Astrocyte of the spinal cord (primary cell): Measurements from ENCODE around the gene UBN1.
"Not testable (repeated sequence)": the region's sequence is repeated elsewhere in the genome, so short reads cannot be mapped to it uniquely, and the experiment has no call there.

ENCODE experiments used
- DNase-seq: peaks from one replicate; pipeline ENCODE4 v3.0.0; 2011; ENCODE audit warnings: low read depth, low spot score
- H3K4me3 ChIP-seq: 2 replicates; pipeline ENCODE4 v1.5.1; 2011; ENCODE audit warnings: low read depth, mild to moderate bottlenecking, low read length, moderate library complexity
- in situ Hi-C: cut with HindIII; loops from 2 replicates; pipeline ENCODE4 v1.10.0; 2017; ENCODE audit warnings: low sequenced_read_pairs
- TF ChIP-seq, protein P1 (sequence below): IDR thresholded peaks from 2 replicates; pipeline ENCODE4 v1.5.1; 2012; ENCODE audit warnings: low read depth, mild to moderate bottlenecking, low read length, inconsistent platforms

Gene UBN1

DNA sequence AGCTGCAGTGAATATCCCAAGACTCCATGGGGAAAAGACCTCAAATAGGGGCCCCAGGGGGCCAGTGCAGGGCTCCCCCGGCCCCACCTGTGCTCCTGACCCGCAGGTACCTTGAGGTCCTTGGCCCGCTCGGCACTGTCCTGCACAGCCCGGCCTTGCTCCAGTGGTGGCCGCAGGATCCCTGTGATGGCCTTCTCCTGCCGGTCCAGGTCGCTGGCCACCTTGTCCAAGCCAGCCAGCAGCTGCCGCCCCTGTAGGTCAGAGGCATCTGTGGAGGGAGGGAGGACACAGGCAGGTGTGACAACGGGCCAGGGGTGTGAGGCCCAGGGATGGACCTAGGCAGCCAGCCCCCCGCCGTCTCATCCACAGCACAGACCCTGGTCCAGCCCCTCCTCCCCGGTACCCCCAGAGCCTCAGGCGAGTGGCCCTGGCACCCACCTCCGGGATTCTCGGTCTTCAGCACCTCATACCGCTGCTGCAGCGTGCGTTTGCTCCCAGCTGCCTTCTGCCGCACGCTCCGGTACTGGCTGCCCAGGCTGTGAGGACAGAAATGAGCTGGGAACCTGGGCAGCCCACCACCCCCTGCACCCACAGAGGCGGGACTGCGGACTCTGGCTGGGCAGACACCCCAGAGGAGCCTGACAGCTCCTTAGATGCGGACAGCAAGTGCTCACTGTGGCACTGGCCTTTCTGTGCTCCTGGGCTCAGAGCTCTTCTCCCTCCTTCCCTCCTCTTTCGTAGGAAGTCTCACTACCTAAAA lies 46.0 kb downstream of the UBN1 start:
- no peak overlapping the region for H3K4me3 ChIP-seq
- DNase-seq: no peak
- in situ Hi-C loops: no loop called here
- TF ChIP-seq, protein P1, sequence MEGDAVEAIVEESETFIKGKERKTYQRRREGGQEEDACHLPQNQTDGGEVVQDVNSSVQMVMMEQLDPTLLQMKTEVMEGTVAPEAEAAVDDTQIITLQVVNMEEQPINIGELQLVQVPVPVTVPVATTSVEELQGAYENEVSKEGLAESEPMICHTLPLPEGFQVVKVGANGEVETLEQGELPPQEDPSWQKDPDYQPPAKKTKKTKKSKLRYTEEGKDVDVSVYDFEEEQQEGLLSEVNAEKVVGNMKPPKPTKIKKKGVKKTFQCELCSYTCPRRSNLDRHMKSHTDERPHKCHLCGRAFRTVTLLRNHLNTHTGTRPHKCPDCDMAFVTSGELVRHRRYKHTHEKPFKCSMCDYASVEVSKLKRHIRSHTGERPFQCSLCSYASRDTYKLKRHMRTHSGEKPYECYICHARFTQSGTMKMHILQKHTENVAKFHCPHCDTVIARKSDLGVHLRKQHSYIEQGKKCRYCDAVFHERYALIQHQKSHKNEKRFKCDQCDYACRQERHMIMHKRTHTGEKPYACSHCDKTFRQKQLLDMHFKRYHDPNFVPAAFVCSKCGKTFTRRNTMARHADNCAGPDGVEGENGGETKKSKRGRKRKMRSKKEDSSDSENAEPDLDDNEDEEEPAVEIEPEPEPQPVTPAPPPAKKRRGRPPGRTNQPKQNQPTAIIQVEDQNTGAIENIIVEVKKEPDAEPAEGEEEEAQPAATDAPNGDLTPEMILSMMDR: no peak

DNA sequence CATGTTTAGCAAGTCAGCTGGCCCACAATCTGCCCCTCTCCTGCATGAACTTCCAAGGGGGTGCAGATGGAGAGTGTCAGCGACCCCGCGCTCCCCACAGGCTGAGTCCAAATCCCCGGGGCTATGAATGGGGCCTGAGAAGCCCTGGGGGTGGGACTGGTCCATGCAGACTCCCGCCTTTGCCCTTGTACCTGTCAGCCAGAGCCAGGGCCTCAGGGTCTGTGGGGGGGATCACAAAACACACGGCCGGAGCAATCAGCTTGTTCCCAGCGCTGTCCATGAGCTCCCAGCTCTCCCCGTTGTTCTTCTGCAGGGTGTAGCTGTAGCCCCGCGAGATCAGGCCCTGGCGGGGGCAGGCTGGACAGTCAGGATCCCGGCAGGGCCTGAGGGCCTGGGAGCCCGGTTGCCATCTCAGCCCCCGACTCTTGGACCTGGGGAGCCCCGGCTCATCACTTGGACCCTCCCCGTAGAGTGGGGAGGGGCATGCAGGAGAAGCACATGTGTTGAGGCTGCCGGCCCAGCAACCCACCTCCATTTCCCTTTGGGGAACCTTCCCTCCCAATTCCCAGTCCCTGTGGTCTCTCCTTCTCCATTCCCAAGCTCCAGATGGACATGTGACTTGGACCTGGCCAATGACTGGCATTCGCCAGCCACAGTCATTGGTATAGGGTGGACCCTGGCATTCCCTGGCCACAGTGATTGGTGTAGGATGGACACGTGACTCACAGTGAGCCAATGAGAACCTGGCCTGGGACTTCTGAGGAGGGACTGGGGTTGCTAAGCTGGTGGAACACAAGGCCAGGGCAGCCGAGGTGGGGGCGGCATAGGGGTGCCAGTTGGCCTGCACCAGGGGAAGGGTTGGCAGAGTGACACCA lies 47.2 kb downstream of the UBN1 start:
- H3K4me3 ChIP-seq: no peak overlapping the region
- TF ChIP-seq, protein P1: no peak
- in situ Hi-C loops: no loop called here
- no peak for DNase-seq

DNA sequence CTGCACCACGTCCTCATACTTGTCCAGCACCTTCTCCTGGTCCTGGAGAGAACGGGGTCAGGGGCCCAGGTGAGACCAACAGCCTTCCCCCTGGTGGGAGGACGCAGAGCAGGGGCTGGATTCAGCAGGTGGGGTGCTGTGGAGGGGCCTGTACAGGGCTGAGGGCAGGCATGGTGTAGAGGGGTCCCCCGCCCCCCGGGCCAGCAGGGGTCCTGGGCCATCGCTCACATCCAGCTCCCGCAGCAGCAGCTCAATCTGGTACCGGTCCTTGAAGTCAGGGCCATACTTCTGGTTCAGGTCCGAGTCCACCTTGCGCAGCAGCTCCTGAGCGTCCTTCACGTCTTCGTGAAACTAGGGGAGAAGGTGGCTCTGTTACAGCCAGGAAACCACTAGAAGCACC lies 48.1 kb downstream of the UBN1 start:
- in situ Hi-C loops: no loop called here
- H3K4me3 ChIP-seq: no peak overlapping the region
- TF ChIP-seq, protein P1: no peak
- DNase-seq: no peak

DNA sequence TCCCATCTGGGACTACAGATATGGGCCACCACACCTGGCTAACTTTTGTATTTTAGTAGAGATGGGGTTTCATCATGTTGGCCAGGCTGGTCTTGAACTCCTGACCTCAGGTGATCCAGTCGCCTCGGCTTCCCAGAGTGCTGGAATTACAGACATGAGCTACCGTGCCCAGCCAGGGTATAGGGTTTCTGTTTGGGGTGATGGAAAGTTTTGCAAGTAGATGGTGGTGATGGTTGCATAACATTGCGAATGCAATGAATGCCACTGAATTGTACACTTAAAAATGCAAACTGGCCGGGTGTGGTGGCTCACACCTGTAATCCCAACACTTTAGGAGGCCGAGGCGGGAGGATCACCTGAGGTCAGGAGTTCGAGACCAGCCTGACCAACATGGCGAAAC lies 49.5 kb downstream of the UBN1 start:
- in situ Hi-C loops, H3K4me3 ChIP-seq, DNase-seq: not testable (repeated sequence)

DNA sequence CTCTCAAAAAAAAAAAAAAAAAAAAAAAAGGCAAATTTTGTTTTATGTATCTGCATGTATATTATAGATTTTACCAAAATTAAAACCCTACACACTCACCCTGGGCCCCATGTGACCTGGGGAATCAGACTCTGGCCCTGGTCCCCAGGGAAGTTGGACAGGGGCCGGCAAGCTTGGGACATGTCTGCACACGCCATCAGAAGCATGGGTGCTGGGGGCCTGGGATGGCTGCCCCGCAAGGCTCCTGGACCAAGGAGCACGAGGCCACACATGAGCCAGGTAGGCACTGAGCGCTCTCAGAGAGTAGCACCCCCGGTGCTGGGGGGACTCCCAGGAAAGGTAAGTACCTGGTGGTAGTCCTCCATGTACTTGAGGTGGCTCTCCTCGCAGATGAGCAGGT lies 50.0 kb downstream of the UBN1 start:
- in situ Hi-C loops: no loop called here
- TF ChIP-seq, protein P1: no peak
- no peak overlapping the region for H3K4me3 ChIP-seq
- no peak for DNase-seq

DNA sequence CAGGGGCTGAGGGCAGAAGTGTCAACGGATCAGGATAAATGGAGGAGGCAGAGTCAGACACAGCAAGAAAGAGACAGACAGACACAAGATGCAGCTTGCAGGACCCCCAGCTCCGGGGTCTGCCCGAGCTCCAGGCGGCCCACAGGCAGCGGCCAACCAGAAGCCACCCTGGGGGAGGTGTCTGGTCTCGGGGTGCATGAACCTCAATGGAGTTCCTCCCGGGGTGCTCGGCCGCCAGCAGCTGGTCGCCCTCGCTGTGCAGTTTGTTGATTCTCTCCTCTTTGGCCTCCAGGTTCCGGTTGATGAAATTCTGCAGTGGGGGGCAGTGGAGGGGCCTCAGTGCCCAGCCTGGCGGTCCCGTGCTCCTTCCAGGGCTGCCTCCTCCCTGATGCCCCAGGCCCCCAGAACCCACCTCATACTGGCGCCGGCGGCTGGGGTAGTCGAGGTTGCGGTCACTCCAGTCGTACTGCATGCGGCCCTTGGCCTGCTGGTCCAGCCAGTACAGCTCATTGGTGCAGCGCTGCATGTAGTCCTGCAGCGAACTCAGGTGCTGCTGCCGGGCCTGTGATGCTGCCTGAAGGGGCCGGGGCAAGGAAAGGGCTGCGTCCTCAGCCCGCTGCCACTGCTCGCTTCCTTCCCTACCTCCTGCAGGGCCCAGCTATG lies 51.7 kb downstream of the UBN1 start:
- in situ Hi-C loops: no loop called here
- H3K4me3 ChIP-seq: no peak overlapping the region
- TF ChIP-seq, protein P1: no peak
- DNase-seq: no peak
